Left forelimb (tissue), 1 donor: ENCODE measurements around the gene TNFRSF6B.

Experiments used
- DNase-seq: peaks from one replicate; pipeline ENCODE4 v3.0.0-alpha.2; 2018; ENCODE audit warnings: low spot score

Gene TNFRSF6B

GRCh38 chr20:63739130-63740069 is 42.9 kb downstream of the TNFRSF6B start, which contains the start of gene SLC2A4RG:
SLC2A4RG (plus strand) TSS chr20:63739776; CDS start chr20:63739913, 137 bp downstream.
- DNase-seq: peak; percentile 88

GRCh38 chr20:63740070-63740626 is 43.7 kb downstream of the TNFRSF6B start:
- no peak for DNase-seq

- peak; percentile 97 for DNase-seq
These were observed 44.3 kb downstream of the TNFRSF6B start for GRCh38 chr20:63740627-63741353.

- no peak for DNase-seq
These were observed 44.9 kb downstream of the TNFRSF6B start for GRCh38 chr20:63741354-63741675.

GRCh38 chr20:63741676-63742380 is 45.4 kb downstream of the TNFRSF6B start:
- DNase-seq: no peak

GRCh38 chr20:63742381-63743024 is 46.1 kb downstream of the TNFRSF6B start:
- DNase-seq: no peak

GRCh38 chr20:63743210-63743970 is 46.9 kb downstream of the TNFRSF6B start:
- no peak for DNase-seq

- no peak for DNase-seq
These were observed 47.7 kb downstream of the TNFRSF6B start for GRCh38 chr20:63744158-63744557.

- DNase-seq: no peak
These were observed 48.3 kb downstream of the TNFRSF6B start for GRCh38 chr20:63744574-63745423.

- DNase-seq: no peak
These were observed 49.0 kb downstream of the TNFRSF6B start for GRCh38 chr20:63745424-63745805.

- no peak for DNase-seq
These were observed 49.7 kb downstream of the TNFRSF6B start for GRCh38 chr20:63745961-63746731.

- DNase-seq: no peak
These were observed 50.4 kb downstream of the TNFRSF6B start for GRCh38 chr20:63746751-63747315.

- no peak for DNase-seq
These were observed 51.2 kb downstream of the TNFRSF6B start for GRCh38 chr20:63747622-63748069.
